Measurements from ENCODE around the gene ST14.

The ST14 gene

DNA sequence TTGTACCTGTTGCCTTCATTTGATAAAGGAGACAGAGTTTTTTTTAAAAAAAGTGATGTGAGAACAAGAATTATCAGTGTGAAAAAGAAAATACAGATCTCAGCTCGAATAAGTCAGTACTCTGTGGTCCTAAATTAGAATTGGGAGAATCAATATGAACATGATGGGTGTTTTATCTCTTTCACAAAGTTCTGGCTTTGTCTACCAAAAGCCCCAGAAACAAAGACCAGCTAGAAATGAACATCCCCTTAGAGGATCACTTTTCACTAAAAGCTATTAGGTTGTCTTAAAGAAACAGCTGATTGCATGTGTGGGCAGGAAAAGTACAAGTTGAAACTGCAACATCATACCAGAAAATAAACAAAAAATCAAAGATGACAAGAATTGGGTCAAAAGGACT lies 8.4 kb upstream of the ST14 start:
- TF ChIP-seq, protein P1, sequence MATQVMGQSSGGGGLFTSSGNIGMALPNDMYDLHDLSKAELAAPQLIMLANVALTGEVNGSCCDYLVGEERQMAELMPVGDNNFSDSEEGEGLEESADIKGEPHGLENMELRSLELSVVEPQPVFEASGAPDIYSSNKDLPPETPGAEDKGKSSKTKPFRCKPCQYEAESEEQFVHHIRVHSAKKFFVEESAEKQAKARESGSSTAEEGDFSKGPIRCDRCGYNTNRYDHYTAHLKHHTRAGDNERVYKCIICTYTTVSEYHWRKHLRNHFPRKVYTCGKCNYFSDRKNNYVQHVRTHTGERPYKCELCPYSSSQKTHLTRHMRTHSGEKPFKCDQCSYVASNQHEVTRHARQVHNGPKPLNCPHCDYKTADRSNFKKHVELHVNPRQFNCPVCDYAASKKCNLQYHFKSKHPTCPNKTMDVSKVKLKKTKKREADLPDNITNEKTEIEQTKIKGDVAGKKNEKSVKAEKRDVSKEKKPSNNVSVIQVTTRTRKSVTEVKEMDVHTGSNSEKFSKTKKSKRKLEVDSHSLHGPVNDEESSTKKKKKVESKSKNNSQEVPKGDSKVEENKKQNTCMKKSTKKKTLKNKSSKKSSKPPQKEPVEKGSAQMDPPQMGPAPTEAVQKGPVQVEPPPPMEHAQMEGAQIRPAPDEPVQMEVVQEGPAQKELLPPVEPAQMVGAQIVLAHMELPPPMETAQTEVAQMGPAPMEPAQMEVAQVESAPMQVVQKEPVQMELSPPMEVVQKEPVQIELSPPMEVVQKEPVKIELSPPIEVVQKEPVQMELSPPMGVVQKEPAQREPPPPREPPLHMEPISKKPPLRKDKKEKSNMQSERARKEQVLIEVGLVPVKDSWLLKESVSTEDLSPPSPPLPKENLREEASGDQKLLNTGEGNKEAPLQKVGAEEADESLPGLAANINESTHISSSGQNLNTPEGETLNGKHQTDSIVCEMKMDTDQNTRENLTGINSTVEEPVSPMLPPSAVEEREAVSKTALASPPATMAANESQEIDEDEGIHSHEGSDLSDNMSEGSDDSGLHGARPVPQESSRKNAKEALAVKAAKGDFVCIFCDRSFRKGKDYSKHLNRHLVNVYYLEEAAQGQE (IDR thresholded peaks at IDR 0.05; ENCODE audit: insufficient replicate concordance, low read depth) = no peak
- H3K27me3 ChIP-seq (ENCODE audit: insufficient read depth, poor library complexity, severe bottlenecking) = no peaks in the 10 kb centered on the region
- no peak overlapping the region for H3K27ac ChIP-seq (replicated peaks)
- H3K4me3 ChIP-seq (replicated peaks; ENCODE audit: insufficient read depth, low read length) = no peak overlapping the region
- no peak for DNase-seq (ENCODE audit: low read depth in 1 of 2, low spot score in 1 of 2)

DNA sequence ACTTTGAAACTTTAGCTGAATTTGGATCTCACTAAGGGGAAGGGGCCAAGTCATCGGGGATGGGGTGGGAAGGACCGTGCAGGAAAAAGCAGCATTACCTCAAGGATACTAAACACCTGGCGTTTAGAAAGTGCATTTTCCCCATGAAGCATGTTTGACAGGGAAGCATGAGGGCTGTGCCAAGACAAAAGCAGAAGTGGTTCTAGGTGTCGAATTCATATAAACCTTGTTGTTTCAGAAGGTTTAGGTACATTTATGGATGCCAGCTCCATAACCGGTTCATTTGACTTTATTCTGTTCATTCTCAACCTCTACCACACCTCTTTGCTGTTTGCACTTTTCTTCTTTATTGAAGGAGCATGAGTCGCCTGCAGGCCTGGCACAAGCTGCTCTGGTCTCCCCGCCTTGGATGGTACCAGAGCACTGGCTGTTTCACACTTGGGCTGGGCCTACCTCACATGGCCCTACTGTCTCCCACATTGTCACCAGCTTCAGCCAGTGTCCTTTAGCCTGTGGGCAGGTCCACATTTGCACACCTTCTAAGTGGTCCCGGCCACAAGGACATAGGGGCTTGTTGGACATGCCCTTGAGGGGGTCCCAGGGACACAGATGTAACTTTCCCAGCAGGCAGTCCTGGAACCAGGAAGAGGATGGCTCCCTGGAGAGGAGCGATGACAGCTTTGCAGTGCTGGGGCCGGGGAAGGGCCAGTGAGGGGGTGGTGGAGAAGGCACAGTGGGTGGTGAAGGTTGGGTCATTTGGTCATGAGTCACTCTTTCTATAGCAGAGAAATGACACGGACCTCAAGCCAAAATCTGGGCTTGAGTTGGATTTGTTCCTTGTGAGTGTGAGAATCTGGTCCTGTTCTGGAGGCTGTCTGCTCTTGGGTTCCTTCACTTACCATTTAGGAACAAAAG lies 3.2 kb upstream of the ST14 start:
- Histone ChIP-seq H3K27ac (replicated peaks) (no peak overlapping the region), H3K4me3 (replicated peaks; ENCODE audit: insufficient read depth, low read length) (no peak overlapping the region), H3K27me3 (ENCODE audit: insufficient read depth, poor library complexity, severe bottlenecking) (peaks cover 20% of the 10 kb centered on the region)
- no peak for DNase-seq (ENCODE audit: low read depth in 1 of 2, low spot score in 1 of 2)
- TF ChIP-seq, protein P1 (IDR thresholded peaks at IDR 0.05; ENCODE audit: insufficient replicate concordance, low read depth) = no peak
- peak; percentile 86 for TF ChIP-seq SPI1 (IDR thresholded peaks at IDR 0.05; ENCODE audit: borderline replicate concordance, low read depth)

DNA sequence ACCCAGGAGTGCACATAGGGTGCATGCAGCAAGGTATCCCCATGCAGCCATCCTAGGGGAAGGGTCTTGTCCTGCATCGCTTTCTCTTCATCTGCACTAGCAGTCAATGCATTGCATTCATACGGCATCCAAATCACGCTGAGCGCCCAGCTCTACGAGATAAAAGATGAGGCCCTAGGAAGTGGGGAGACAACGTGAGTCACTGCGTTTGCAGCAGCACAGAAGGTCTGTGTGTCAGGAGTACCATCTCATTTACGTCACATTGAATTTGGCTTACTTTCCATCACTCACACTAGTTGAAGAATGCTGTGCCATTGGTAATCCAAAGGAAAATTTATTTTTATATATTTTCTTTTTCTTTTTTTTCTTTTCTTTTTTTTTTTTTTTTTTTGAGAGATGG lies 2.5 kb upstream of the ST14 start:
- Histone ChIP-seq H3K4me3 (replicated peaks; ENCODE audit: insufficient read depth, low read length) (no peak overlapping the region), H3K27me3 (ENCODE audit: insufficient read depth, poor library complexity, severe bottlenecking) (peaks cover 20% of the 10 kb centered on the region), H3K27ac (replicated peaks) (no peak overlapping the region)
- no peak for DNase-seq (ENCODE audit: low read depth in 1 of 2, low spot score in 1 of 2)
- TF ChIP-seq, protein P1 (IDR thresholded peaks at IDR 0.05; ENCODE audit: insufficient replicate concordance, low read depth) = no peak
- TF ChIP-seq POLR2AphosphoS5 (IDR thresholded peaks at IDR 0.05; ENCODE audit: low read depth) (no peak), SPI1 (IDR thresholded peaks at IDR 0.05; ENCODE audit: borderline replicate concordance, low read depth) (no peak), GABPA (IDR thresholded peaks at IDR 0.05; ENCODE audit: low read depth) (no peak)
- TF ChIP-seq, protein P2, sequence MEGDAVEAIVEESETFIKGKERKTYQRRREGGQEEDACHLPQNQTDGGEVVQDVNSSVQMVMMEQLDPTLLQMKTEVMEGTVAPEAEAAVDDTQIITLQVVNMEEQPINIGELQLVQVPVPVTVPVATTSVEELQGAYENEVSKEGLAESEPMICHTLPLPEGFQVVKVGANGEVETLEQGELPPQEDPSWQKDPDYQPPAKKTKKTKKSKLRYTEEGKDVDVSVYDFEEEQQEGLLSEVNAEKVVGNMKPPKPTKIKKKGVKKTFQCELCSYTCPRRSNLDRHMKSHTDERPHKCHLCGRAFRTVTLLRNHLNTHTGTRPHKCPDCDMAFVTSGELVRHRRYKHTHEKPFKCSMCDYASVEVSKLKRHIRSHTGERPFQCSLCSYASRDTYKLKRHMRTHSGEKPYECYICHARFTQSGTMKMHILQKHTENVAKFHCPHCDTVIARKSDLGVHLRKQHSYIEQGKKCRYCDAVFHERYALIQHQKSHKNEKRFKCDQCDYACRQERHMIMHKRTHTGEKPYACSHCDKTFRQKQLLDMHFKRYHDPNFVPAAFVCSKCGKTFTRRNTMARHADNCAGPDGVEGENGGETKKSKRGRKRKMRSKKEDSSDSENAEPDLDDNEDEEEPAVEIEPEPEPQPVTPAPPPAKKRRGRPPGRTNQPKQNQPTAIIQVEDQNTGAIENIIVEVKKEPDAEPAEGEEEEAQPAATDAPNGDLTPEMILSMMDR (IDR thresholded peaks at IDR 0.05; ENCODE audit: insufficient read depth, low read length) = no peak

DNA sequence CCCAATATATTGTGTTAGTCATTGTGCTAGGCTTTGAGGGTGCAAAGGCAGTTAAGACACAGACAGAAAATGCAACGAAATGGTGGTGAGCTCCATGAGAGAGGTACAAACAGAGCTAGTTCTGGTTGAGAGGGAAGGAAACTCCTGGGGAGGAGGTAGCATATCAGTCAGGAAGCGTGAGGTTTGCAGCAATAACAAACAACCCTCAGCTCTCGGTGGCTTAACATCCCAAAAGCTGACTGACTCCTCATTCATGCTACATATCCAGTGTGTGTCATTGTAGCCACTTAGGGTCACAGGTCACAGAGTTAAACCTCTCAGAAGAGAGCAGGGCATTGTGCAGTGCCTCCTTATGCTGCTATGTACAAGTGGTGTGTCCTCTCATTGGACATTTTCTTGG lies 1.7 kb upstream of the ST14 start:
- TF ChIP-seq, protein P2 (IDR thresholded peaks at IDR 0.05; ENCODE audit: insufficient read depth, low read length) = no peak
- no peak for TF ChIP-seq SPI1 (IDR thresholded peaks at IDR 0.05; ENCODE audit: borderline replicate concordance, low read depth)
- TF ChIP-seq, protein P1 (IDR thresholded peaks at IDR 0.05; ENCODE audit: insufficient replicate concordance, low read depth) = no peak
- TF ChIP-seq POLR2AphosphoS5 (IDR thresholded peaks at IDR 0.05; ENCODE audit: low read depth) = no peak
- TF ChIP-seq GABPA (IDR thresholded peaks at IDR 0.05; ENCODE audit: low read depth) = no peak
- DNase-seq (ENCODE audit: low read depth in 1 of 2, low spot score in 1 of 2) = no peak
- H3K27me3 ChIP-seq (ENCODE audit: insufficient read depth, poor library complexity, severe bottlenecking) = peaks cover 20% of the 10 kb centered on the region
- no peak overlapping the region for H3K27ac ChIP-seq (replicated peaks)
- H3K4me3 ChIP-seq (replicated peaks; ENCODE audit: insufficient read depth, low read length) = no peak overlapping the region
